HCT116 (cell line): ENCODE measurements around the gene POMT2. TPM values are rescaled to one million over a fixed set of nuclear protein-coding genes. Genes with fewer than 3 reads are reported as not detected.

Experiments
- ATAC-seq: fragments of 200-7000 bp; cut with Tn5 transposase; 2 replicates; pipeline ENCODE4 v1.9.1; 2020; ENCODE audit warnings: mild to moderate bottlenecking, moderate library complexity
- BruUV-seq: library from RNA; stranded (reverse); fragments of 400-500 nt; replicated peaks from 2 replicates; lab custom pipeline; 2021; lab: Mats Ljungman, UMichigan
- CTCF ChIA-PET: fragments of 300-600 bp; sonication (Branson Sonifier 250); formaldehyde crosslinking; loops from one replicate; lab custom pipeline; 2021; ENCODE audit warnings: antibody characterized with exemption; lab: Charles Lee
- POLR2A ChIA-PET: fragments of 300-600, 350-600 bp; sonication (Branson Sonifier 250); formaldehyde crosslinking; loops from one replicate; lab custom pipeline; 2021; ENCODE audit warnings: antibody characterized with exemption; lab: Charles Lee
- RAD21 ChIA-PET, 2 experiments: fragments of 300-600 bp; sonication (Branson Sonifier 250); formaldehyde crosslinking; loops; one replicate each; lab custom pipeline; 2023; ENCODE audit warnings: low total read pairs in 2 of 2; ENCODE audit not compliant: uncharacterized antibody in 2 of 2, unreplicated experiment in 2 of 2, low non-redundant PET in 1 of 2; lab: Charles Lee
- DNase-seq: peaks from one replicate; pipeline ENCODE4 v3.0.0-alpha.2; 2010; ENCODE audit warnings: low read depth, low spot score
- H2AFZ ChIP-seq: fragments of 200-600 bp; shearing (Covaris generic), sonication (generic); 2 replicates; pipeline ENCODE4 v1.6.1; 2017; ENCODE audit warnings: low read depth, mixed run types, mixed read lengths, antibody characterized with exemption, low read length; ENCODE audit not compliant: poor library complexity, severe bottlenecking
- H3K27ac ChIP-seq: 2 replicates; pipeline ENCODE4 v1.5.1; 2012; ENCODE audit warnings: low read depth, low read length
- H3K27me3 ChIP-seq: fragments of 200-600 bp; sonication (generic); 2 replicates; pipeline ENCODE4 v1.6.1; 2016; ENCODE audit warnings: mixed run types, low read length, mixed read lengths; ENCODE audit not compliant: insufficient read depth
- H3K36me3 ChIP-seq, 2 experiments: fragments of 200-500 bp in 1 of 2; fragments of 200-600 bp in 1 of 2; sonication (Bioruptor generic) in 1 of 2; sonication (generic) in 1 of 2; 2 replicates each; pipeline versions ENCODE4 v1.5.1 to v1.6.1; 2014 to 2016; ENCODE audit warnings: low read length in 2 of 2, inconsistent platforms in 1 of 2, mixed read lengths in 1 of 2, mixed run types in 1 of 2; ENCODE audit not compliant: insufficient read depth in 2 of 2, control insufficient read depth in 1 of 2
- H3K4me1 ChIP-seq, 2 experiments: fragments of 200-600 bp in 1 of 2; sonication (generic) in 1 of 2; 2 replicates each; pipeline versions ENCODE4 v1.5.1 to v1.6.1; 2012 to 2017; ENCODE audit warnings: low read length in 2 of 2, inconsistent platforms in 1 of 2, mild to moderate bottlenecking in 1 of 2, mixed read lengths in 1 of 2, mixed run types in 1 of 2, moderate library complexity in 1 of 2; ENCODE audit not compliant: insufficient read depth in 2 of 2, control insufficient read depth in 1 of 2
- H3K4me2 ChIP-seq: fragments of 200-600 bp; sonication (generic); 2 replicates; pipeline ENCODE4 v1.6.1; 2017; ENCODE audit warnings: mixed run types, low read length, mixed read lengths
- H3K4me3 ChIP-seq, 2 experiments: fragments of 200-600 bp in 1 of 2; sonication (generic) in 1 of 2; replicated peaks in 1 of 2; 2 replicates each; pipeline ENCODE4 v1.5.1; 2011 to 2016; ENCODE audit warnings: low read length in 2 of 2, control low read depth in 1 of 2, low read depth in 1 of 2, mild to moderate bottlenecking in 1 of 2, mixed read lengths in 1 of 2, mixed run types in 1 of 2
- H3K79me2 ChIP-seq: fragments of 200-600 bp; sonication (generic); 2 replicates; pipeline ENCODE4 v1.6.1; 2017; ENCODE audit warnings: mild to moderate bottlenecking, mixed run types, low read length, moderate library complexity, mixed read lengths; ENCODE audit not compliant: insufficient read depth
- H3K9ac ChIP-seq: fragments of 200-600 bp; sonication (generic); 2 replicates; pipeline ENCODE4 v1.6.1; 2016; ENCODE audit warnings: low read length, mixed read lengths
- H3K9me2 ChIP-seq: fragments of 200-600 bp; sonication (generic), shearing (Covaris generic); 2 replicates; pipeline ENCODE4 v1.6.1; 2017; ENCODE audit warnings: mixed run types, mild to moderate bottlenecking, moderate library complexity; ENCODE audit not compliant: insufficient read depth
- H3K9me3 ChIP-seq, 2 experiments: fragments of 200-500 bp in 1 of 2; fragments of 200-600 bp in 1 of 2; sonication (Bioruptor generic) in 1 of 2; sonication (generic) in 1 of 2; 2 replicates each; pipeline ENCODE4 v1.6.1; 2014 to 2017; ENCODE audit warnings: low read length in 2 of 2, mixed read lengths in 2 of 2, inconsistent platforms in 1 of 2, low read depth in 1 of 2, mild to moderate bottlenecking in 1 of 2, mixed run types in 1 of 2, moderate library complexity in 1 of 2; ENCODE audit not compliant: control insufficient read depth in 1 of 2, insufficient read depth in 1 of 2
- H4K20me1 ChIP-seq: fragments of 200-600 bp; sonication (generic), shearing (Covaris generic); 2 replicates; pipeline ENCODE4 v1.6.1; 2017; ENCODE audit warnings: mixed run types, mild to moderate bottlenecking, moderate library complexity; ENCODE audit not compliant: insufficient read depth
- CEBPB ChIP-seq: IDR thresholded peaks from 2 replicates; pipeline ENCODE4 v1.6.1; 2012; ENCODE audit warnings: low read depth
- EZH2 ChIP-seq: fragments of 200-600 bp; sonication (generic); IDR thresholded peaks from 2 replicates; pipeline ENCODE4 v1.6.1; 2017; ENCODE audit warnings: antibody characterized with exemption, mixed run types
- FOSL1 ChIP-seq: IDR thresholded peaks from 2 replicates; pipeline ENCODE4 v1.6.1; 2012; ENCODE audit warnings: low read depth
- JUND ChIP-seq: IDR thresholded peaks from 2 replicates; pipeline ENCODE4 v1.6.1; 2012
- RAD21 ChIP-seq: IDR thresholded peaks from 2 replicates; pipeline ENCODE4 v1.6.1; 2012; ENCODE audit warnings: low read depth, mild to moderate bottlenecking
- SIN3A ChIP-seq: IDR thresholded peaks from 2 replicates; pipeline ENCODE4 v1.6.1; 2012; ENCODE audit warnings: low read depth
- SP1 ChIP-seq: IDR thresholded peaks from 2 replicates; pipeline ENCODE4 v1.6.1; 2012; ENCODE audit warnings: low read depth
- SRF ChIP-seq: IDR thresholded peaks from 2 replicates; pipeline ENCODE4 v1.6.1; 2012; ENCODE audit warnings: low read depth
- YY1 ChIP-seq: IDR thresholded peaks from 2 replicates; pipeline ENCODE4 v1.6.1; 2011; ENCODE audit warnings: low read length, low read depth, moderate library complexity, mild to moderate bottlenecking; ENCODE audit not compliant: insufficient replicate concordance; ENCODE audit errors: extremely low read depth
- ZFX ChIP-seq: fragments of 450-650 bp; IDR thresholded peaks from 2 replicates; pipeline ENCODE4 v1.6.1; 2017
- intact Hi-C: fragments of 100-400 bp; cut with micrococcal nuclease; formaldehyde crosslinking; loops from 2 replicates; pipeline ENCODE4 v1.10.0; 2022
- total RNA-seq: library from RNA; stranded (reverse); gene quantifications from one replicate; pipeline ENCODE4 v1.2.1, GENCODE V29; 2021; ENCODE audit not compliant: unreplicated experiment
- TF ChIP-seq, protein P1 (sequence below): IDR thresholded peaks from 2 replicates; pipeline ENCODE4 v1.6.1; 2012; ENCODE audit warnings: low read depth
- TF ChIP-seq, protein P2 (sequence below): IDR thresholded peaks from 2 replicates; pipeline ENCODE4 v1.6.1; 2011; ENCODE audit warnings: mild to moderate bottlenecking, low read length, moderate library complexity; ENCODE audit not compliant: insufficient replicate concordance; ENCODE audit errors: extremely low read depth

The POMT2 gene
- total RNA-seq, 1 experiment from 2014 or later = 30.2 TPM

DNA sequence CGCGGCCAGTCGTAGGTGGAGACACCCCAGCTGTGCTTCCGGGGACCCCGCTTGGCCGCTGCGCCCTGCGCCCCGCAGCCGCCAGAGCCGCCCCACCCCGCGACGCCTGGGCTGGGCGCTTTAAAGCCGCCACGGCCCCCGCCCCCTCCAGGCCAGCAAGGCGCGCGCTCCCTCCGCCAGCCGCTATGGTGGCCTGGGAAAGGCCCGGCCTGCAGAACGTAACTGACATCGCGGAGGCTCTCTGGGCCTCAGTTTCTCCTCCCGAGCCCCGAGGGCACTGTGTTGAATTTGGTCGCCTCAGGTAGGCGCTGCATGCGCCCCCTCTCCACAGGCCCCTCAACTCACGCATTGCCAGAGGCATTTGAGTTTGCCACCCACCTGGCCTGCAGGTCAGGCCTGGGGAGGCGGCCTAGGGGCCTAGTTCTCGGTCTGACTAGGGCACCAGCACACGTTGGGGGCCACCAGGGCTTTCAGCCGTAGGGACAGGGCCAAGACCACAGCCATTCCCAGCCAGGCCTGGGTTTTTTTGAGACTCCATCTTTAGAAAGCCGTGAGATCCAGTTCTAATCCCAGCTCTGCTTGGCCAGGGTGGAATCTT lies 49.5 kb downstream of the POMT2 start, which contains the start of gene NGB:
TSS of gene NGB (minus strand) at position 94 of the 598 bp plus-strand sequence. CDS start 269 bp downstream, outside the sequence.
- Histone ChIP-seq H3K9ac (no peak within 1 kb of the TSS), H4K20me1 (no peaks in the 10 kb centered on the region), H3K79me2 (no peaks in the 10 kb centered on the region), H2AFZ (no peak within 1 kb of the TSS), H3K4me1 (no peaks in the 10 kb centered on the region), H3K36me3 (no peaks in the 10 kb centered on the region), H3K9me3 (no peaks in the 10 kb centered on the region), H3K9me2 (no peaks in the 10 kb centered on the region), H3K4me3 (no peak within 1 kb of the TSS), H3K27ac (no peak within 1 kb of the TSS), H3K4me2 (no peak within 1 kb of the TSS), H3K27me3 (no peaks in the 10 kb centered on the region)
- no TSS peak for BruUV-seq
- DNase-seq = no peak
- CTCF ChIA-PET = no interaction called here
- POLR2A ChIA-PET = no interaction called here
- no peak for ATAC-seq
- RAD21 ChIA-PET = no interaction called here
- intact Hi-C loops = no loop called here
- TF ChIP-seq FOSL1 (no peak), EZH2 (no peak), CEBPB (no peak), YY1 (no peak), SIN3A (no peak), SP1 (no peak), ZFX (no peak), SRF (no peak), RAD21 (no peak), JUND (no peak)
- TF ChIP-seq, protein P1, sequence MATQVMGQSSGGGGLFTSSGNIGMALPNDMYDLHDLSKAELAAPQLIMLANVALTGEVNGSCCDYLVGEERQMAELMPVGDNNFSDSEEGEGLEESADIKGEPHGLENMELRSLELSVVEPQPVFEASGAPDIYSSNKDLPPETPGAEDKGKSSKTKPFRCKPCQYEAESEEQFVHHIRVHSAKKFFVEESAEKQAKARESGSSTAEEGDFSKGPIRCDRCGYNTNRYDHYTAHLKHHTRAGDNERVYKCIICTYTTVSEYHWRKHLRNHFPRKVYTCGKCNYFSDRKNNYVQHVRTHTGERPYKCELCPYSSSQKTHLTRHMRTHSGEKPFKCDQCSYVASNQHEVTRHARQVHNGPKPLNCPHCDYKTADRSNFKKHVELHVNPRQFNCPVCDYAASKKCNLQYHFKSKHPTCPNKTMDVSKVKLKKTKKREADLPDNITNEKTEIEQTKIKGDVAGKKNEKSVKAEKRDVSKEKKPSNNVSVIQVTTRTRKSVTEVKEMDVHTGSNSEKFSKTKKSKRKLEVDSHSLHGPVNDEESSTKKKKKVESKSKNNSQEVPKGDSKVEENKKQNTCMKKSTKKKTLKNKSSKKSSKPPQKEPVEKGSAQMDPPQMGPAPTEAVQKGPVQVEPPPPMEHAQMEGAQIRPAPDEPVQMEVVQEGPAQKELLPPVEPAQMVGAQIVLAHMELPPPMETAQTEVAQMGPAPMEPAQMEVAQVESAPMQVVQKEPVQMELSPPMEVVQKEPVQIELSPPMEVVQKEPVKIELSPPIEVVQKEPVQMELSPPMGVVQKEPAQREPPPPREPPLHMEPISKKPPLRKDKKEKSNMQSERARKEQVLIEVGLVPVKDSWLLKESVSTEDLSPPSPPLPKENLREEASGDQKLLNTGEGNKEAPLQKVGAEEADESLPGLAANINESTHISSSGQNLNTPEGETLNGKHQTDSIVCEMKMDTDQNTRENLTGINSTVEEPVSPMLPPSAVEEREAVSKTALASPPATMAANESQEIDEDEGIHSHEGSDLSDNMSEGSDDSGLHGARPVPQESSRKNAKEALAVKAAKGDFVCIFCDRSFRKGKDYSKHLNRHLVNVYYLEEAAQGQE = no peak
- TF ChIP-seq, protein P2, sequence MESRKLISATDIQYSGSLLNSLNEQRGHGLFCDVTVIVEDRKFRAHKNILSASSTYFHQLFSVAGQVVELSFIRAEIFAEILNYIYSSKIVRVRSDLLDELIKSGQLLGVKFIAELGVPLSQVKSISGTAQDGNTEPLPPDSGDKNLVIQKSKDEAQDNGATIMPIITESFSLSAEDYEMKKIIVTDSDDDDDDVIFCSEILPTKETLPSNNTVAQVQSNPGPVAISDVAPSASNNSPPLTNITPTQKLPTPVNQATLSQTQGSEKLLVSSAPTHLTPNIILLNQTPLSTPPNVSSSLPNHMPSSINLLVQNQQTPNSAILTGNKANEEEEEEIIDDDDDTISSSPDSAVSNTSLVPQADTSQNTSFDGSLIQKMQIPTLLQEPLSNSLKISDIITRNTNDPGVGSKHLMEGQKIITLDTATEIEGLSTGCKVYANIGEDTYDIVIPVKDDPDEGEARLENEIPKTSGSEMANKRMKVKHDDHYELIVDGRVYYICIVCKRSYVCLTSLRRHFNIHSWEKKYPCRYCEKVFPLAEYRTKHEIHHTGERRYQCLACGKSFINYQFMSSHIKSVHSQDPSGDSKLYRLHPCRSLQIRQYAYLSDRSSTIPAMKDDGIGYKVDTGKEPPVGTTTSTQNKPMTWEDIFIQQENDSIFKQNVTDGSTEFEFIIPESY = no peak
